ENCODE data around the gene XPO6. TPM values are rescaled to one million over a fixed set of nuclear protein-coding genes. Genes with fewer than 3 reads are reported as not detected.

Gene XPO6, protein sequence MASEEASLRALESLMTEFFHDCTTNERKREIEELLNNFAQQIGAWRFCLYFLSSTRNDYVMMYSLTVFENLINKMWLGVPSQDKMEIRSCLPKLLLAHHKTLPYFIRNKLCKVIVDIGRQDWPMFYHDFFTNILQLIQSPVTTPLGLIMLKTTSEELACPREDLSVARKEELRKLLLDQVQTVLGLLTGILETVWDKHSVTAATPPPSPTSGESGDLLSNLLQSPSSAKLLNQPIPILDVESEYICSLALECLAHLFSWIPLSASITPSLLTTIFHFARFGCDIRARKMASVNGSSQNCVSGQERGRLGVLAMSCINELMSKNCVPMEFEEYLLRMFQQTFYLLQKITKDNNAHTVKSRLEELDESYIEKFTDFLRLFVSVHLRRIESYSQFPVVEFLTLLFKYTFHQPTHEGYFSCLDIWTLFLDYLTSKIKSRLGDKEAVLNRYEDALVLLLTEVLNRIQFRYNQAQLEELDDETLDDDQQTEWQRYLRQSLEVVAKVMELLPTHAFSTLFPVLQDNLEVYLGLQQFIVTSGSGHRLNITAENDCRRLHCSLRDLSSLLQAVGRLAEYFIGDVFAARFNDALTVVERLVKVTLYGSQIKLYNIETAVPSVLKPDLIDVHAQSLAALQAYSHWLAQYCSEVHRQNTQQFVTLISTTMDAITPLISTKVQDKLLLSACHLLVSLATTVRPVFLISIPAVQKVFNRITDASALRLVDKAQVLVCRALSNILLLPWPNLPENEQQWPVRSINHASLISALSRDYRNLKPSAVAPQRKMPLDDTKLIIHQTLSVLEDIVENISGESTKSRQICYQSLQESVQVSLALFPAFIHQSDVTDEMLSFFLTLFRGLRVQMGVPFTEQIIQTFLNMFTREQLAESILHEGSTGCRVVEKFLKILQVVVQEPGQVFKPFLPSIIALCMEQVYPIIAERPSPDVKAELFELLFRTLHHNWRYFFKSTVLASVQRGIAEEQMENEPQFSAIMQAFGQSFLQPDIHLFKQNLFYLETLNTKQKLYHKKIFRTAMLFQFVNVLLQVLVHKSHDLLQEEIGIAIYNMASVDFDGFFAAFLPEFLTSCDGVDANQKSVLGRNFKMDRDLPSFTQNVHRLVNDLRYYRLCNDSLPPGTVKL
- total RNA-seq (10 to 100 TPM; 41.0 to 50.0 TPM), polyA plus RNA-seq (10 to 100 TPM; 27.5 to 31.0 TPM)

DNA sequence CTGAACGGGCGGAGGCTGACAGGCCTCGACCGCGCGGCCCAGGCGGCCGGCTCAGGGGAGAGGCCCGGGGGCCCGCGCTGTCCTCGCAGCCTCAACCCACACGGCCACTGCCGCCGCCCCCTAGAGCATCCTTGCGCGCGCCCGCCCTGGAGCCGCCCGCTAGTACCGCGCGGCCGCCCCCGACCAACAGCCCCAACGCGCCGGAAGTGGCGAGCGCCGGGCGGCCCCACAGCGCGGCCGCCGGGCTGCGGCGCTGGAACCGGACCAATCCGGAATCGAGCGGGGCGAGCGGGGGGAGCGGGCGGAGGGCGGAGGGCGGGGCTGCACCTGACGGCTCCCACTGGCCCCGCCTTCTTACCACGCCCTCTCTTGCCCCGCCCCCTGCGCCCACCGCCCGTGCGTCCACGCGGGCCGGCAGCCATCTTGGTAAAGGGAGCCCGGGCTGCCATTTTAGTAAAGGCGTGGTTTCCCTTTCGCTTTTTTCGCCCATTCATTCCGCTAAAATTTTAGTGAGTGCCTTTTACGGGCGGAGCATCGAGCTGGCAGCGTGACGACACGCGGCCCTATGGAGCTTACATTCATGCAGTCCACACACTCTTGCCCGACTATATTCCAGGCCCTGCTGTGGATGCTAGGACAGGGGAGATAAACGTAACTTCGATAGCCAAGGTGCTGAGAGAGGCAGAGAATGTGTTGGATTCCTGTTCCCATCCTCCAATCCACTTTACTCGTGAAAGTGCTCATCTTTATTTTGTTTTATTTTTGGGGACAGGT is at the start of gene XPO6:
Gene XPO6 (minus strand): TSS at position 208 of the 774 bp plus-strand sequence. CDS start 597 bp downstream, outside the sequence.
- Histone ChIP-seq H3K4me3 (ENCODE audit: low read depth in 1 of 3, low read length in 3 of 3) (peak within 1 kb of the TSS; percentile 91 to 96 (median 94)), H3K36me3 (ENCODE audit: control insufficient read depth in 4 of 4, insufficient read depth in 3 of 4, low read depth in 1 of 4, low read length in 3 of 4) (peaks cover 0 to 11% (median 0%) of the 10 kb centered on the region in 4 donors), H3K9me3 (ENCODE audit: control insufficient read depth in 4 of 4, low read length in 3 of 4) (no peaks in the 10 kb centered on the region), H3K9ac (ENCODE audit: low read depth in 1 of 2, low read length in 2 of 2) (peak within 1 kb of the TSS; percentile 35 to 71), H3K4me1 (ENCODE audit: control insufficient read depth in 4 of 4, insufficient read depth in 4 of 4, low read length in 3 of 4) (peaks cover 0 to 12% (median 9%) of the 10 kb centered on the region in 4 donors), H3K27me3 (ENCODE audit: control insufficient read depth in 4 of 4, insufficient read depth in 4 of 4, low read length in 3 of 4) (no peaks in the 10 kb centered on the region), H3K27ac (ENCODE audit: low read depth in 1 of 2, low read length in 2 of 2) (peak within 1 kb of the TSS; percentile 61 to 80)
- peak; percentile 100 for DNase-seq (ENCODE audit: low spot score)
- TF ChIP-seq GABPA (IDR thresholded peaks at IDR 0.05 in 1 of 2, conservative IDR thresholded peaks at IDR 0.05 in 1 of 2) (peak in 1 of 2 donors; percentile 57), RAD21 (IDR thresholded peaks at IDR 0.05) (peak in 1 of 2 donors; percentile 10), NR2F2 (IDR thresholded peaks at IDR 0.05) (no peak), TAF1 (conservative IDR thresholded peaks at IDR 0.05) (no peak), FOXA1 (IDR thresholded peaks at IDR 0.05) (no peak), JUND (IDR thresholded peaks at IDR 0.05) (no peak), YY1 (IDR thresholded peaks at IDR 0.05) (peak; percentile 100), RXRA (IDR thresholded peaks at IDR 0.05) (no peak), FOXA2 (IDR thresholded peaks at IDR 0.05) (no peak), HNF4G (IDR thresholded peaks at IDR 0.05) (no peak), HNF4A (conservative IDR thresholded peaks at IDR 0.05) (peak in 1 of 2 donors; percentile 5), SP1 (IDR thresholded peaks at IDR 0.05) (peak; percentile 50), EGR1 (IDR thresholded peaks at IDR 0.05; ENCODE audit: low read depth in 2 of 2) (no peak)
- TF ChIP-seq, protein P1, sequence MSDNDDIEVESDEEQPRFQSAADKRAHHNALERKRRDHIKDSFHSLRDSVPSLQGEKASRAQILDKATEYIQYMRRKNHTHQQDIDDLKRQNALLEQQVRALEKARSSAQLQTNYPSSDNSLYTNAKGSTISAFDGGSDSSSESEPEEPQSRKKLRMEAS (IDR thresholded peaks at IDR 0.05): peak; percentile 58
- TF ChIP-seq, protein P2, sequence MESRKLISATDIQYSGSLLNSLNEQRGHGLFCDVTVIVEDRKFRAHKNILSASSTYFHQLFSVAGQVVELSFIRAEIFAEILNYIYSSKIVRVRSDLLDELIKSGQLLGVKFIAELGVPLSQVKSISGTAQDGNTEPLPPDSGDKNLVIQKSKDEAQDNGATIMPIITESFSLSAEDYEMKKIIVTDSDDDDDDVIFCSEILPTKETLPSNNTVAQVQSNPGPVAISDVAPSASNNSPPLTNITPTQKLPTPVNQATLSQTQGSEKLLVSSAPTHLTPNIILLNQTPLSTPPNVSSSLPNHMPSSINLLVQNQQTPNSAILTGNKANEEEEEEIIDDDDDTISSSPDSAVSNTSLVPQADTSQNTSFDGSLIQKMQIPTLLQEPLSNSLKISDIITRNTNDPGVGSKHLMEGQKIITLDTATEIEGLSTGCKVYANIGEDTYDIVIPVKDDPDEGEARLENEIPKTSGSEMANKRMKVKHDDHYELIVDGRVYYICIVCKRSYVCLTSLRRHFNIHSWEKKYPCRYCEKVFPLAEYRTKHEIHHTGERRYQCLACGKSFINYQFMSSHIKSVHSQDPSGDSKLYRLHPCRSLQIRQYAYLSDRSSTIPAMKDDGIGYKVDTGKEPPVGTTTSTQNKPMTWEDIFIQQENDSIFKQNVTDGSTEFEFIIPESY (IDR thresholded peaks at IDR 0.05): no peak
- TF ChIP-seq, protein P3, sequence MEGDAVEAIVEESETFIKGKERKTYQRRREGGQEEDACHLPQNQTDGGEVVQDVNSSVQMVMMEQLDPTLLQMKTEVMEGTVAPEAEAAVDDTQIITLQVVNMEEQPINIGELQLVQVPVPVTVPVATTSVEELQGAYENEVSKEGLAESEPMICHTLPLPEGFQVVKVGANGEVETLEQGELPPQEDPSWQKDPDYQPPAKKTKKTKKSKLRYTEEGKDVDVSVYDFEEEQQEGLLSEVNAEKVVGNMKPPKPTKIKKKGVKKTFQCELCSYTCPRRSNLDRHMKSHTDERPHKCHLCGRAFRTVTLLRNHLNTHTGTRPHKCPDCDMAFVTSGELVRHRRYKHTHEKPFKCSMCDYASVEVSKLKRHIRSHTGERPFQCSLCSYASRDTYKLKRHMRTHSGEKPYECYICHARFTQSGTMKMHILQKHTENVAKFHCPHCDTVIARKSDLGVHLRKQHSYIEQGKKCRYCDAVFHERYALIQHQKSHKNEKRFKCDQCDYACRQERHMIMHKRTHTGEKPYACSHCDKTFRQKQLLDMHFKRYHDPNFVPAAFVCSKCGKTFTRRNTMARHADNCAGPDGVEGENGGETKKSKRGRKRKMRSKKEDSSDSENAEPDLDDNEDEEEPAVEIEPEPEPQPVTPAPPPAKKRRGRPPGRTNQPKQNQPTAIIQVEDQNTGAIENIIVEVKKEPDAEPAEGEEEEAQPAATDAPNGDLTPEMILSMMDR (IDR thresholded peaks at IDR 0.05; ENCODE audit: low read depth, low read length, missing input control): no peak
- TF ChIP-seq, protein P4, sequence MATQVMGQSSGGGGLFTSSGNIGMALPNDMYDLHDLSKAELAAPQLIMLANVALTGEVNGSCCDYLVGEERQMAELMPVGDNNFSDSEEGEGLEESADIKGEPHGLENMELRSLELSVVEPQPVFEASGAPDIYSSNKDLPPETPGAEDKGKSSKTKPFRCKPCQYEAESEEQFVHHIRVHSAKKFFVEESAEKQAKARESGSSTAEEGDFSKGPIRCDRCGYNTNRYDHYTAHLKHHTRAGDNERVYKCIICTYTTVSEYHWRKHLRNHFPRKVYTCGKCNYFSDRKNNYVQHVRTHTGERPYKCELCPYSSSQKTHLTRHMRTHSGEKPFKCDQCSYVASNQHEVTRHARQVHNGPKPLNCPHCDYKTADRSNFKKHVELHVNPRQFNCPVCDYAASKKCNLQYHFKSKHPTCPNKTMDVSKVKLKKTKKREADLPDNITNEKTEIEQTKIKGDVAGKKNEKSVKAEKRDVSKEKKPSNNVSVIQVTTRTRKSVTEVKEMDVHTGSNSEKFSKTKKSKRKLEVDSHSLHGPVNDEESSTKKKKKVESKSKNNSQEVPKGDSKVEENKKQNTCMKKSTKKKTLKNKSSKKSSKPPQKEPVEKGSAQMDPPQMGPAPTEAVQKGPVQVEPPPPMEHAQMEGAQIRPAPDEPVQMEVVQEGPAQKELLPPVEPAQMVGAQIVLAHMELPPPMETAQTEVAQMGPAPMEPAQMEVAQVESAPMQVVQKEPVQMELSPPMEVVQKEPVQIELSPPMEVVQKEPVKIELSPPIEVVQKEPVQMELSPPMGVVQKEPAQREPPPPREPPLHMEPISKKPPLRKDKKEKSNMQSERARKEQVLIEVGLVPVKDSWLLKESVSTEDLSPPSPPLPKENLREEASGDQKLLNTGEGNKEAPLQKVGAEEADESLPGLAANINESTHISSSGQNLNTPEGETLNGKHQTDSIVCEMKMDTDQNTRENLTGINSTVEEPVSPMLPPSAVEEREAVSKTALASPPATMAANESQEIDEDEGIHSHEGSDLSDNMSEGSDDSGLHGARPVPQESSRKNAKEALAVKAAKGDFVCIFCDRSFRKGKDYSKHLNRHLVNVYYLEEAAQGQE (IDR thresholded peaks at IDR 0.05): no peak
- TF ChIP-seq, protein P5, sequence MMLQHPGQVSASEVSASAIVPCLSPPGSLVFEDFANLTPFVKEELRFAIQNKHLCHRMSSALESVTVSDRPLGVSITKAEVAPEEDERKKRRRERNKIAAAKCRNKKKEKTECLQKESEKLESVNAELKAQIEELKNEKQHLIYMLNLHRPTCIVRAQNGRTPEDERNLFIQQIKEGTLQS (IDR thresholded peaks at IDR 0.05): no peak
- WGBS: 3% methylated on average over 76 of the region's 76 CpGs
